A549 (cell line): ENCODE data around the gene SLC11A1. TPM values are rescaled to one million over a fixed set of nuclear protein-coding genes. Genes with fewer than 3 reads are reported as not detected.

Experiments used
- ATAC-seq, 2 experiments: fragments of 200-7000 bp in 1 of 2; fragments of >200 bp in 1 of 2; cut with Nextera tagmentation in 1 of 2; cut with Tn5 transposase in 1 of 2; 3 replicates each; pipeline versions ENCODE4 v1.8.0 to v1.9.1; 2018 to 2020; ENCODE audit warnings: mild to moderate bottlenecking in 1 of 2, moderate library complexity in 1 of 2
- CTCF ChIA-PET: fragments of 300-600 bp; sonication (Branson Sonifier 250); formaldehyde crosslinking; extraction: SDS; loops from one replicate; lab custom pipeline; 2021; ENCODE audit warnings: antibody characterized with exemption, inconsistent platforms; lab: Yijun Ruan, JAX
- POLR2A ChIA-PET: fragments of 350-600 bp; formaldehyde crosslinking; extraction: SDS; loops from one replicate; lab custom pipeline; 2021; ENCODE audit warnings: antibody characterized with exemption, inconsistent platforms; lab: Yijun Ruan, JAX
- DNase-seq, 2 experiments: peaks; one replicate each; pipeline versions ENCODE4 v3.0.0 to v3.0.0-alpha.2; 2011 to 2016; ENCODE audit warnings: low read depth in 1 of 2, low spot score in 1 of 2
- FAIRE-seq: peaks from 2 replicates; lab custom pipeline; 2011; peaks lifted over from hg19 to GRCh38; lab: Jason Lieb, UNC
- H3K27ac ChIP-seq, 2 experiments: fragments of >200 bp; sonication (Bioruptor Twin); formaldehyde crosslinking; 3 replicates each; pipeline ENCODE4 v1.5.1; 2016 to 2017
- H3K4me1 ChIP-seq: fragments of >200 bp; sonication (Bioruptor Twin); formaldehyde crosslinking; 3 replicates; pipeline ENCODE4 v1.6.1; 2016
- H3K4me2 ChIP-seq: fragments of >200 bp; sonication (Bioruptor Twin); formaldehyde crosslinking; 3 replicates; pipeline ENCODE4 v1.6.1; 2016
- H3K4me3 ChIP-seq: fragments of >200 bp; sonication (Bioruptor Twin); formaldehyde crosslinking; 3 replicates; pipeline ENCODE4 v1.5.1; 2016
- H3K9me3 ChIP-seq: fragments of >200 bp; sonication (Bioruptor Twin); formaldehyde crosslinking; 3 replicates; pipeline ENCODE4 v1.6.1; 2016
- BCL3 ChIP-seq: fragments of >200 bp; sonication (Bioruptor Twin); formaldehyde crosslinking; IDR thresholded peaks from 3 replicates; pipeline ENCODE4 v1.6.1; 2016
- CBX8 ChIP-seq: fragments of 200-600 bp; sonication (generic); IDR thresholded peaks from 2 replicates; pipeline ENCODE4 v1.6.1; 2016
- CHD2 ChIP-seq: fragments of 150-350 bp; IDR thresholded peaks from 2 replicates; pipeline ENCODE4 v1.6.1; 2014; ENCODE audit warnings: low read length; ENCODE audit not compliant: partially characterized antibody
- CHD4 ChIP-seq: fragments of 200-600 bp; sonication (generic); IDR thresholded peaks from 2 replicates; pipeline ENCODE4 v1.6.1; 2016; ENCODE audit warnings: antibody characterized with exemption, mild to moderate bottlenecking, borderline replicate concordance
- FOSB ChIP-seq: fragments of 250-450 bp; sonication (Bioruptor Pico); IDR thresholded peaks from 2 replicates; pipeline ENCODE4 v1.5.0; 2020; ENCODE audit warnings: mild to moderate bottlenecking, moderate library complexity
- FOXS1 ChIP-seq: fragments of 250-450 bp; sonication (Bioruptor Pico); IDR thresholded peaks from 2 replicates; pipeline ENCODE4 v1.5.0; 2020; ENCODE audit warnings: mild to moderate bottlenecking, moderate library complexity
- HDAC2 ChIP-seq: fragments of 200-600 bp; sonication (generic); IDR thresholded peaks from 2 replicates; pipeline ENCODE4 v1.6.1; 2016
- HES2 ChIP-seq: fragments of >200 bp; sonication (Bioruptor Twin); formaldehyde crosslinking; IDR thresholded peaks from 2 replicates; pipeline ENCODE4 v1.6.1; 2016
- HOXA7 ChIP-seq: fragments of 250-450 bp; sonication (Bioruptor Pico); IDR thresholded peaks from 2 replicates; pipeline ENCODE4 v1.5.0; 2020; ENCODE audit warnings: mild to moderate bottlenecking, moderate library complexity
- JUNB ChIP-seq: fragments of >200 bp; sonication (Bioruptor Twin); formaldehyde crosslinking; IDR thresholded peaks from 2 replicates; pipeline ENCODE4 v1.6.1; 2016
- MAFK ChIP-seq: fragments of 450-650 bp; IDR thresholded peaks from 2 replicates; pipeline ENCODE4 v1.6.1; 2014; ENCODE audit not compliant: partially characterized antibody
- NFE2L2 ChIP-seq: fragments of 150-350 bp; conservative IDR thresholded peaks from 2 replicates; pipeline ENCODE4 v1.6.1; 2014; ENCODE audit warnings: low read length
- NPAS2 ChIP-seq: fragments of 250-450 bp; sonication (Bioruptor Pico); IDR thresholded peaks from 2 replicates; pipeline ENCODE4 v1.8.0; 2022; ENCODE audit warnings: mild to moderate bottlenecking, moderate library complexity, borderline replicate concordance
- POLR2A ChIP-seq: IDR thresholded peaks from 2 replicates; pipeline ENCODE4 v1.6.1; 2012; ENCODE audit warnings: mild to moderate bottlenecking, low read length
- RNF2 ChIP-seq: fragments of 200-600 bp; sonication (generic); IDR thresholded peaks from 2 replicates; pipeline ENCODE4 v1.6.1; 2016; ENCODE audit warnings: low read depth, mild to moderate bottlenecking, antibody characterized with exemption, moderate library complexity, borderline replicate concordance
- SREBF2 ChIP-seq: fragments of 450-650 bp; IDR thresholded peaks from 2 replicates; pipeline ENCODE4 v1.6.1; 2014; ENCODE audit warnings: mild to moderate bottlenecking, moderate library complexity
- ZNF302 ChIP-seq: fragments of 250-450 bp; sonication (Bioruptor Pico); IDR thresholded peaks from 2 replicates; pipeline ENCODE4 v1.9.0; 2021; ENCODE audit warnings: inconsistent platforms, mild to moderate bottlenecking, moderate library complexity
- WGBS: methylation state at CpG from one replicate; pipeline ENCODE4 v1.1.6; 2017; ENCODE audit errors: missing lambda C conversion rate; 5-methylcytosine and 5-hydroxymethylcytosine counted together
- polyA plus RNA-seq, 4 experiments: library from polyadenylated mRNA; depleted of rRNA in 3 of 4; stranded (reverse); fragments of >200 nt; fragmentation: RNase III in 1 of 4; extraction: RNeasy Plus Mini Kit Qiagen cat#74134 plus additional on column Dnase treatment in 1 of 4; gene quantifications; 2 replicates in 3 of 4; 3 replicates in 1 of 4; pipeline ENCODE4 v1.2.3, GENCODE V29; 2011 to 2017
- TF ChIP-seq, protein P1 (sequence below): fragments of 200-600 bp; sonication (generic); IDR thresholded peaks from 2 replicates; pipeline ENCODE4 v1.6.1; 2016; ENCODE audit warnings: antibody characterized with exemption, mild to moderate bottlenecking, moderate library complexity
- TF ChIP-seq, protein P2 (sequence below): fragments of 250-450 bp; sonication (Bioruptor Pico); IDR thresholded peaks from 2 replicates; pipeline ENCODE4 v1.5.0; 2021; ENCODE audit warnings: mild to moderate bottlenecking, moderate library complexity, borderline replicate concordance
- TF ChIP-seq, protein P3 (sequence below): fragments of 250-450 bp; sonication (Bioruptor Pico); IDR thresholded peaks from 2 replicates; pipeline ENCODE4 v1.5.0; 2020; ENCODE audit warnings: low read depth, mild to moderate bottlenecking, moderate library complexity
- TF ChIP-seq, protein P4 (sequence below): IDR thresholded peaks from 2 replicates; pipeline ENCODE4 v1.6.1; 2012; ENCODE audit warnings: low read depth, borderline replicate concordance

SLC11A1 gene
- polyA plus RNA-seq, 2 of the 4 experiments (the other 2 are of a cell fraction): 0.18 to 0.52 TPM

DNA sequence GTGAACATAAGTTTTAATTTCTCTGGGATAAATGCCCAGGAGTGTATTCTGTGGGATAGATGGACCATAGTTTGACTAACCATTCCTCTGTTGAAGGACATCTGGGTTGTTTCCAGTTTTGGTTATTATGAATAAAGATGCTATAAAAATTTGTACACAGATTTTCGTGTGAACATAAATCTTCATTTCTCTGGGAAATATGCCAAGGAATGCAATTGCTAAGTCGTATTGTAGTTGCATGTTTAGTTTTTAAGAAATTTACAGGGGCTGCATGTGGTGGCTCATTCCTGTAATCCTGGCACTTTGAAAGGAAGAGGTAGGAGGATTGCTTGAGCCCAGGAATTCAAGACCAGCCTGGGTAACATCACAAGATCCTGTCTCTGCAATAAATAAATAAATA is 6.9 kb upstream of the SLC11A1 start (continued):
- TF ChIP-seq, protein P1, sequence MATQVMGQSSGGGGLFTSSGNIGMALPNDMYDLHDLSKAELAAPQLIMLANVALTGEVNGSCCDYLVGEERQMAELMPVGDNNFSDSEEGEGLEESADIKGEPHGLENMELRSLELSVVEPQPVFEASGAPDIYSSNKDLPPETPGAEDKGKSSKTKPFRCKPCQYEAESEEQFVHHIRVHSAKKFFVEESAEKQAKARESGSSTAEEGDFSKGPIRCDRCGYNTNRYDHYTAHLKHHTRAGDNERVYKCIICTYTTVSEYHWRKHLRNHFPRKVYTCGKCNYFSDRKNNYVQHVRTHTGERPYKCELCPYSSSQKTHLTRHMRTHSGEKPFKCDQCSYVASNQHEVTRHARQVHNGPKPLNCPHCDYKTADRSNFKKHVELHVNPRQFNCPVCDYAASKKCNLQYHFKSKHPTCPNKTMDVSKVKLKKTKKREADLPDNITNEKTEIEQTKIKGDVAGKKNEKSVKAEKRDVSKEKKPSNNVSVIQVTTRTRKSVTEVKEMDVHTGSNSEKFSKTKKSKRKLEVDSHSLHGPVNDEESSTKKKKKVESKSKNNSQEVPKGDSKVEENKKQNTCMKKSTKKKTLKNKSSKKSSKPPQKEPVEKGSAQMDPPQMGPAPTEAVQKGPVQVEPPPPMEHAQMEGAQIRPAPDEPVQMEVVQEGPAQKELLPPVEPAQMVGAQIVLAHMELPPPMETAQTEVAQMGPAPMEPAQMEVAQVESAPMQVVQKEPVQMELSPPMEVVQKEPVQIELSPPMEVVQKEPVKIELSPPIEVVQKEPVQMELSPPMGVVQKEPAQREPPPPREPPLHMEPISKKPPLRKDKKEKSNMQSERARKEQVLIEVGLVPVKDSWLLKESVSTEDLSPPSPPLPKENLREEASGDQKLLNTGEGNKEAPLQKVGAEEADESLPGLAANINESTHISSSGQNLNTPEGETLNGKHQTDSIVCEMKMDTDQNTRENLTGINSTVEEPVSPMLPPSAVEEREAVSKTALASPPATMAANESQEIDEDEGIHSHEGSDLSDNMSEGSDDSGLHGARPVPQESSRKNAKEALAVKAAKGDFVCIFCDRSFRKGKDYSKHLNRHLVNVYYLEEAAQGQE: no peak

DNA sequence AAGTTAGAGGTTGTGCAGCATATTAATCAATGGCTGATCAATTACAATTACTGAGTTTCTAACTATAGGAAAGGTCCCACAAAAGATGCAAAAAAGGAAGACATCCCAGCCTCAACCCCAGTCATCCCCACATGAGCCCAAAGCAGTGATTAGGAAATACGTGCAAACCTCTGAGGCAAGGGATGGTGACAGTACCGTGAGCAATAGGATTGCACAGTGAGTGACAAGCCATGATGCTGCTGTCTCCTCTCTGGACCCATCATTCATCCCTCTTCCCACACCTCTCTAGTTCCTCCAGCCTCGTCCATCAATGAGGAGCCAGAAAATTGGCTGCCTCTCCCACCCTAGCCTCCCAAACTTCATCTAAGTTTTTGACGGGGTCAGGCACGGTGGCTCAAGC is 4.0 kb upstream of the SLC11A1 start:
- no peak for FAIRE-seq

More for the DNA sequence above, 4.0 kb upstream of the SLC11A1 start:
- no peak for DNase-seq
- ATAC-seq: peak; percentile 49 to 83; a peak in 5 of 6 replicates
- ChIA-PET CTCF (interaction anchor here (1.1 kb wide), 1 partner anchor 76 kb away, joined by 3 read pairs; no protein-coding TSS in a partner anchor), POLR2A (no interaction called here)
- WGBS: 63% methylated on average over 5 of the region's 5 CpGs
- Histone ChIP-seq H3K27ac (no peak overlapping the region), H3K4me2 (no peak overlapping the region), H3K4me3 (no peak overlapping the region), H3K9me3 (no peaks in the 10 kb centered on the region), H3K4me1 (peaks cover 5% of the 10 kb centered on the region; the same call in 1 of the 3 replicates)
- TF ChIP-seq BCL3: no peak
- no peak for TF ChIP-seq CHD2
- no peak for TF ChIP-seq HOXA7 (CRISPR knock-in tag)
- TF ChIP-seq ZNF302: no peak
- TF ChIP-seq FOSB: no peak
- no peak for TF ChIP-seq NPAS2 (CRISPR knock-in tag)
- no peak for TF ChIP-seq CBX8
- TF ChIP-seq RNF2: no peak
- TF ChIP-seq, protein P2, sequence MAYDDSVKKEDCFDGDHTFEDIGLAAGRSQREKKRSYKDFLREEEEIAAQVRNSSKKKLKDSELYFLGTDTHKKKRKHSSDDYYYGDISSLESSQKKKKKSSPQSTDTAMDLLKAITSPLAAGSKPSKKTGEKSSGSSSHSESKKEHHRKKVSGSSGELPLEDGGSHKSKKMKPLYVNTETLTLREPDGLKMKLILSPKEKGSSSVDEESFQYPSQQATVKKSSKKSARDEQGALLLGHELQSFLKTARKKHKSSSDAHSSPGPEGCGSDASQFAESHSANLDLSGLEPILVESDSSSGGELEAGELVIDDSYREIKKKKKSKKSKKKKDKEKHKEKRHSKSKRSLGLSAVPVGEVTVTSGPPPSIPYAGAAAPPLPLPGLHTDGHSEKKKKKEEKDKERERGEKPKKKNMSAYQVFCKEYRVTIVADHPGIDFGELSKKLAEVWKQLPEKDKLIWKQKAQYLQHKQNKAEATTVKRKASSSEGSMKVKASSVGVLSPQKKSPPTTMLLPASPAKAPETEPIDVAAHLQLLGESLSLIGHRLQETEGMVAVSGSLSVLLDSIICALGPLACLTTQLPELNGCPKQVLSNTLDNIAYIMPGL: no peak
- no peak for TF ChIP-seq MAFK
- no peak for TF ChIP-seq POLR2A
- no peak for TF ChIP-seq HES2
- no peak for TF ChIP-seq FOXS1 (CRISPR knock-in tag)
- TF ChIP-seq, protein P3, sequence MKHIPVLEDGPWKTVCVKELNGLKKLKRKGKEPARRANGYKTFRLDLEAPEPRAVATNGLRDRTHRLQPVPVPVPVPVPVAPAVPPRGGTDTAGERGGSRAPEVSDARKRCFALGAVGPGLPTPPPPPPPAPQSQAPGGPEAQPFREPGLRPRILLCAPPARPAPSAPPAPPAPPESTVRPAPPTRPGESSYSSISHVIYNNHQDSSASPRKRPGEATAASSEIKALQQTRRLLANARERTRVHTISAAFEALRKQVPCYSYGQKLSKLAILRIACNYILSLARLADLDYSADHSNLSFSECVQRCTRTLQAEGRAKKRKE (CRISPR knock-in tag): no peak
- no peak for TF ChIP-seq JUNB
- no peak for TF ChIP-seq HDAC2
- no peak for TF ChIP-seq CHD4
- TF ChIP-seq, protein P4, sequence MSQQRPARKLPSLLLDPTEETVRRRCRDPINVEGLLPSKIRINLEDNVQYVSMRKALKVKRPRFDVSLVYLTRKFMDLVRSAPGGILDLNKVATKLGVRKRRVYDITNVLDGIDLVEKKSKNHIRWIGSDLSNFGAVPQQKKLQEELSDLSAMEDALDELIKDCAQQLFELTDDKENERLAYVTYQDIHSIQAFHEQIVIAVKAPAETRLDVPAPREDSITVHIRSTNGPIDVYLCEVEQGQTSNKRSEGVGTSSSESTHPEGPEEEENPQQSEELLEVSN: no peak
- TF ChIP-seq NFE2L2: no peak
- no peak for TF ChIP-seq SREBF2
